ENCODE measurements around the gene C4orf36.

Gene C4orf36

GRCh38 chr4:86921608-86922252 lies 29.5 kb upstream of the C4orf36 start:
- no peak overlapping the region for H3K4me3 ChIP-seq (ENCODE audit: low read depth, low read length)

GRCh38 chr4:86919561-86920223 lies 27.5 kb upstream of the C4orf36 start:
- TF ChIP-seq CTCF (IDR thresholded peaks at IDR 0.05; ENCODE audit: low read depth, low read length) = no peak
- no peak overlapping the region for H3K4me3 ChIP-seq (ENCODE audit: low read depth, low read length)

More at GRCh38 chr4:86921608-86922252, 29.5 kb upstream of the C4orf36 start:
- no peak for TF ChIP-seq CTCF (IDR thresholded peaks at IDR 0.05; ENCODE audit: low read depth, low read length)

GRCh38 chr4:86918539-86919072 lies 26.4 kb upstream of the C4orf36 start:
- no peak overlapping the region for H3K4me3 ChIP-seq (ENCODE audit: low read depth, low read length)
- TF ChIP-seq CTCF (IDR thresholded peaks at IDR 0.05; ENCODE audit: low read depth, low read length) = no peak

- H3K4me3 ChIP-seq (ENCODE audit: low read depth, low read length) = no peak overlapping the region
- no peak for TF ChIP-seq CTCF (IDR thresholded peaks at IDR 0.05; ENCODE audit: low read depth, low read length)
These were observed 25.2 kb upstream of the C4orf36 start for GRCh38 chr4:86917212-86918039.

- H3K4me3 ChIP-seq (ENCODE audit: low read depth, low read length) = no peak overlapping the region
- no peak for TF ChIP-seq CTCF (IDR thresholded peaks at IDR 0.05; ENCODE audit: low read depth, low read length)
These were observed 24.2 kb upstream of the C4orf36 start for GRCh38 chr4:86916392-86916791.

- TF ChIP-seq CTCF (IDR thresholded peaks at IDR 0.05; ENCODE audit: low read depth, low read length) = no peak
- H3K4me3 ChIP-seq (ENCODE audit: low read depth, low read length) = no peak overlapping the region
These were observed 18.8 kb upstream of the C4orf36 start for GRCh38 chr4:86910820-86911684.
